ENCODE measurements around the gene PPM1L.

DNA sequence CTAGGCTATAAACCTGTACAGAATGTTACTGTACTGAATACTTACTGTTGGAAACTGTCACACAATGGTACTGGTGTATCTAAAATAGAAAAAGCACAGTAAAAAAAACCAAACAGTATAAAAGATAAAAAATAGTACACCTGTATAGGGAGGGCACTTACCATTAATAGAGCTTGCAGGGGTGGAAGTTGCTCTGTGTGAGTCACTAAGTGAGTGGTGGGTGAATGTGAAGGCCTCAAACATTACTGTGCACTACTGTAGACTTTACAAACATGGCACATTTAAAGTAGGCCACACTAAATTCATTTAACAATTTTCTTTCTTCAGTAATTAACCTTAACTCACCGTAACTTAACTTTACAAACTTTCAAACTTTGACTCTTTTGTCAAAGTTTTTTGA is 327.1 kb downstream of the PPM1L start:
- TF ChIP-seq, protein P1, sequence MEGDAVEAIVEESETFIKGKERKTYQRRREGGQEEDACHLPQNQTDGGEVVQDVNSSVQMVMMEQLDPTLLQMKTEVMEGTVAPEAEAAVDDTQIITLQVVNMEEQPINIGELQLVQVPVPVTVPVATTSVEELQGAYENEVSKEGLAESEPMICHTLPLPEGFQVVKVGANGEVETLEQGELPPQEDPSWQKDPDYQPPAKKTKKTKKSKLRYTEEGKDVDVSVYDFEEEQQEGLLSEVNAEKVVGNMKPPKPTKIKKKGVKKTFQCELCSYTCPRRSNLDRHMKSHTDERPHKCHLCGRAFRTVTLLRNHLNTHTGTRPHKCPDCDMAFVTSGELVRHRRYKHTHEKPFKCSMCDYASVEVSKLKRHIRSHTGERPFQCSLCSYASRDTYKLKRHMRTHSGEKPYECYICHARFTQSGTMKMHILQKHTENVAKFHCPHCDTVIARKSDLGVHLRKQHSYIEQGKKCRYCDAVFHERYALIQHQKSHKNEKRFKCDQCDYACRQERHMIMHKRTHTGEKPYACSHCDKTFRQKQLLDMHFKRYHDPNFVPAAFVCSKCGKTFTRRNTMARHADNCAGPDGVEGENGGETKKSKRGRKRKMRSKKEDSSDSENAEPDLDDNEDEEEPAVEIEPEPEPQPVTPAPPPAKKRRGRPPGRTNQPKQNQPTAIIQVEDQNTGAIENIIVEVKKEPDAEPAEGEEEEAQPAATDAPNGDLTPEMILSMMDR (IDR thresholded peaks at IDR 0.05; ENCODE audit: low read depth, low read length, poor library complexity, severe bottlenecking) = no peak
- TF ChIP-seq EZH2phosphoT487 (IDR thresholded peaks at IDR 0.05; ENCODE audit: borderline replicate concordance, low read length) = no peak
